Measurements from ENCODE around the gene NUDT12. TPM values are rescaled to one million over a fixed set of nuclear protein-coding genes. Genes with fewer than 3 reads are reported as not detected.
A peak's percentile ranks its signal among the peaks of the same experiment; 100 is the strongest.

The NUDT12 gene
- total and polyA plus RNA-seq, 4 donors, result 5.7 to 25.4 (median 11.3) TPM

DNA sequence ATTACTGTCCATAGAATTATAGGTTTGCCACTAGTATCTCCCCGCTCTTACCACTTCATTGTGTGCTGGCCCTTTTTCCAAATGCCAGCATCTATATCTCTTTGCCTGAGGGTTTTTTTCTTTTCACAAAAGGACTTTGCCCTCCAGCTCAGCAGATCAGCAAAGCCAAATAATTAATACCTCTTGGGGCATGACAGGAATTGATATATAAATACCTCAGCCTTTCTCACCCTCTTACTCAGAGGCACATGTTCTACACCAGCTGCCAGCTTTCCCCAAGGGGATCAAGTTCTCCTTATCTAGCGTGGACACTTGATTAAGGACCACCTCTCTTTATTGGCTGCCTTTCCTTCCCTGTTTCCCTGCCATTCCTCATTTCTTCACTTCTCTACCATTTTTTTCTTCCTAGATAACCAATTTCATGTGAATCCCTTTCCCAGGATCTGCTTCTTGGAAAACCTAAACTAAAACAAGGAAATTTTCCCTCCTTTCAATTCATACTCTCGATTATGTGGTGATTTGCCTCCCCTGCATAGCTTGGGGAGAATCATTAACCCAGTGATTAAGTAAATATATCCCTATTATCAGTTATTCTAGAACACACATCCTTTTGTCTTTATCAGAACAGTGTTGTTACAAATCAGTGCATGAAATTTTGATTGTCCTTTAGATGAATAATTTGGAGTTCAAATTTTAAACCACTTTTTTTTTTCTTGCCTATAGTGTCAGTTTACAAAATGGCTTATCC lies 6.9 kb upstream of the NUDT12 start:
- Histone ChIP-seq H3K27ac (ENCODE audit: low read depth in 1 of 2, low read length in 1 of 2) (no peak overlapping the region), H3K36me3 (ENCODE audit: control insufficient read depth in 4 of 4, insufficient read depth in 4 of 4, low read length in 4 of 4) (no peaks in the 10 kb centered on the region), H3K4me1 (ENCODE audit: control insufficient read depth in 5 of 5, insufficient read depth in 5 of 5, low read length in 5 of 5) (no peaks in the 10 kb centered on the region), H3K27me3 (ENCODE audit: control insufficient read depth in 3 of 3, insufficient read depth in 3 of 3, low read length in 2 of 3) (no peaks in the 10 kb centered on the region), H3K9ac (ENCODE audit: insufficient read depth in 1 of 2, low read length in 2 of 2) (no peak overlapping the region), H3K9me3 (ENCODE audit: control insufficient read depth in 4 of 4, insufficient read depth in 3 of 4, low read length in 3 of 4) (no peaks in the 10 kb centered on the region), H3K4me3 (no peak overlapping the region)
- DNase-seq (no peak), ATAC-seq (ENCODE audit: insufficient read depth, low FRiP score) (no peak)
- TF ChIP-seq, protein P1, sequence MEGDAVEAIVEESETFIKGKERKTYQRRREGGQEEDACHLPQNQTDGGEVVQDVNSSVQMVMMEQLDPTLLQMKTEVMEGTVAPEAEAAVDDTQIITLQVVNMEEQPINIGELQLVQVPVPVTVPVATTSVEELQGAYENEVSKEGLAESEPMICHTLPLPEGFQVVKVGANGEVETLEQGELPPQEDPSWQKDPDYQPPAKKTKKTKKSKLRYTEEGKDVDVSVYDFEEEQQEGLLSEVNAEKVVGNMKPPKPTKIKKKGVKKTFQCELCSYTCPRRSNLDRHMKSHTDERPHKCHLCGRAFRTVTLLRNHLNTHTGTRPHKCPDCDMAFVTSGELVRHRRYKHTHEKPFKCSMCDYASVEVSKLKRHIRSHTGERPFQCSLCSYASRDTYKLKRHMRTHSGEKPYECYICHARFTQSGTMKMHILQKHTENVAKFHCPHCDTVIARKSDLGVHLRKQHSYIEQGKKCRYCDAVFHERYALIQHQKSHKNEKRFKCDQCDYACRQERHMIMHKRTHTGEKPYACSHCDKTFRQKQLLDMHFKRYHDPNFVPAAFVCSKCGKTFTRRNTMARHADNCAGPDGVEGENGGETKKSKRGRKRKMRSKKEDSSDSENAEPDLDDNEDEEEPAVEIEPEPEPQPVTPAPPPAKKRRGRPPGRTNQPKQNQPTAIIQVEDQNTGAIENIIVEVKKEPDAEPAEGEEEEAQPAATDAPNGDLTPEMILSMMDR (IDR thresholded peaks at IDR 0.05; ENCODE audit: control extremely low read depth, extremely low read depth), result no peak
- WGBS, 2 donors, result 68 to 84% methylated on average over 3 of the region's 3 CpGs

DNA sequence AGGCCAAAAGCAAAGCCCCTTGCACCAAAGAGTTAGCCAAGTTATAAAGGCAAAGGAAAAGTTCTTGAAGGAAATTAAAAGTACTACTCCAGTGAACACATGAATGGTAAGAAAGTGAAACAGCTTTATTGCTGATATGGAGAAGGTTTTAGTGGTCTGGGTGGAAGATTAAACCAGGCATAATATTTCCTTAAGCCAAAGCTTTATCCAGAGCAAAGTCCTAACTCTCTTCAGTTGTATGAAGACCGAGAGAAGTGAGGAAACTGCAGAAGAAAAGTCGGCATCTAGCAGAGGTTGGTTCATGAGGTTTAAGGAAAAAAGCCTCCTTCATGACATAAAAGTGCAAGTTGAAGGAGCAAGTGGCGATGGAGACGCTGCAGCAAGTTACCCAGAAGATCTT lies 3.1 kb upstream of the NUDT12 start:
- 94 to 95% methylated on average over 4 of the region's 4 CpGs for WGBS, 2 donors
- ATAC-seq (ENCODE audit: insufficient read depth, low FRiP score), result no peak
- no peaks in the 10 kb centered on the region for H3K9me3 ChIP-seq (ENCODE audit: control insufficient read depth in 4 of 4, insufficient read depth in 3 of 4, low read length in 3 of 4)
- DNase-seq, result no peak
- TF ChIP-seq, protein P1 (IDR thresholded peaks at IDR 0.05; ENCODE audit: control extremely low read depth, extremely low read depth), result no peak
- no peaks in the 10 kb centered on the region for H3K27me3 ChIP-seq (ENCODE audit: control insufficient read depth in 3 of 3, insufficient read depth in 3 of 3, low read length in 2 of 3)
- no peak overlapping the region for H3K9ac ChIP-seq (ENCODE audit: insufficient read depth in 1 of 2, low read length in 2 of 2)
- H3K4me3 ChIP-seq, result no peak overlapping the region
- no peaks in the 10 kb centered on the region for H3K36me3 ChIP-seq (ENCODE audit: control insufficient read depth in 4 of 4, insufficient read depth in 4 of 4, low read length in 4 of 4)
- peaks cover 0 to 7% (median 1%) of the 10 kb centered on the region in 5 donors for H3K4me1 ChIP-seq (ENCODE audit: control insufficient read depth in 5 of 5, insufficient read depth in 5 of 5, low read length in 5 of 5)
- H3K27ac ChIP-seq (ENCODE audit: low read depth in 1 of 2, low read length in 1 of 2), result no peak overlapping the region

DNA sequence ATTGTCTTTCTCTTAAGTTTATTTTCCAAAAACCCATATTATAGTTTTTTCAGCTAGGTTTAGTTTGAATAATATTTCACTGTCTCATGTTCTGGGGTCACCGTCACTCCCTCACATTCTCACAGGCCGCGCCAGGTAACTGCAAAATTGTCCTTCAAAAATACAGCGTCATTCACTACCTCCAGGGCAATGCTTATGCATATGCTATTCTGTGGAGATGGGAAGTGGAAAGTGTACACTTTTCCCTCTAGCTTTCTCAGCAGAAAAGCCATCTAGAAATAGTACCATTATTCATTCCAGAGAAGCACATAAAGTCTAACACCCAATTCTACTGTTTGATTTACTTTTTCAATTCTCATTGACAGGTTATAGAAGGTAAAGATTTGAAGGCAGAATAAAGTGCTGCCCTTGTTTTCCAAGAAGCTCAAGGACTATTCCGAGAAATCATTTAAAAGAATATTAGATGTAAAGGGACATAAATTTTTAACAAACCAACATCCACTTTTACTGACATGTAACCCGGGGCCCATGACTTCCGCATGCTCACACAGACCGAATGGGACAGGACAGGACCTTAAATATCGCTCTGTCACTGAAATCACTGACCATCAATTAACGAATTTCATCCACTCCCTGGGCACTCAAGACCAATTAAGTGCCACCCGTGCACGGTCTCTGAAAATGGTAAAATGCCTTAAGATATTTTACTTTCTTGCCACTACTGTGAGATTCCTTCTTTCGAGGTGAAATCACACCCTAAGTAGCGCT lies 720 bp downstream of the NUDT12 start:
- Histone ChIP-seq H3K36me3 (ENCODE audit: control insufficient read depth in 4 of 4, insufficient read depth in 4 of 4, low read length in 4 of 4) (peaks cover 0 to 3% (median under 1%) of the 10 kb centered on the region in 4 donors), H3K4me1 (ENCODE audit: control insufficient read depth in 5 of 5, insufficient read depth in 5 of 5, low read length in 5 of 5) (peaks cover 0 to 7% (median 1%) of the 10 kb centered on the region in 5 donors), H3K9ac (ENCODE audit: insufficient read depth in 1 of 2, low read length in 2 of 2) (peak overlapping the region; percentile 91 to 96), H3K27me3 (ENCODE audit: control insufficient read depth in 3 of 3, insufficient read depth in 3 of 3, low read length in 2 of 3) (no peaks in the 10 kb centered on the region), H3K4me3 (peak overlapping the region; percentile 74), H3K9me3 (ENCODE audit: control insufficient read depth in 4 of 4, insufficient read depth in 3 of 4, low read length in 3 of 4) (no peaks in the 10 kb centered on the region), H3K27ac (ENCODE audit: low read depth in 1 of 2, low read length in 1 of 2) (peak overlapping the region; percentile 97)
- ATAC-seq (ENCODE audit: insufficient read depth, low FRiP score), result peak; percentile 44
- TF ChIP-seq, protein P1 (IDR thresholded peaks at IDR 0.05; ENCODE audit: control extremely low read depth, extremely low read depth), result no peak
- WGBS, 2 donors, result 23 to 27% methylated on average over 14 of the region's 14 CpGs
- peak; percentile 13 to 39 (median 30) for DNase-seq
